Activated CD4-positive, alpha-beta T cell treated with anti-CD3 and anti-CD28 coated beads, Interleukin-2, amount 50 U/mL, for 48 hours (primary cell): ENCODE measurements around the gene CCDC171.
"Not testable (repeated sequence)": the region's sequence is repeated elsewhere in the genome, so short reads cannot be mapped to it uniquely, and the experiment has no call there.

Source experiments
- DNase-seq, 2 experiments: peaks; one replicate each; pipeline ENCODE4 v3.0.0-alpha.2; 2020

Gene CCDC171

DNA sequence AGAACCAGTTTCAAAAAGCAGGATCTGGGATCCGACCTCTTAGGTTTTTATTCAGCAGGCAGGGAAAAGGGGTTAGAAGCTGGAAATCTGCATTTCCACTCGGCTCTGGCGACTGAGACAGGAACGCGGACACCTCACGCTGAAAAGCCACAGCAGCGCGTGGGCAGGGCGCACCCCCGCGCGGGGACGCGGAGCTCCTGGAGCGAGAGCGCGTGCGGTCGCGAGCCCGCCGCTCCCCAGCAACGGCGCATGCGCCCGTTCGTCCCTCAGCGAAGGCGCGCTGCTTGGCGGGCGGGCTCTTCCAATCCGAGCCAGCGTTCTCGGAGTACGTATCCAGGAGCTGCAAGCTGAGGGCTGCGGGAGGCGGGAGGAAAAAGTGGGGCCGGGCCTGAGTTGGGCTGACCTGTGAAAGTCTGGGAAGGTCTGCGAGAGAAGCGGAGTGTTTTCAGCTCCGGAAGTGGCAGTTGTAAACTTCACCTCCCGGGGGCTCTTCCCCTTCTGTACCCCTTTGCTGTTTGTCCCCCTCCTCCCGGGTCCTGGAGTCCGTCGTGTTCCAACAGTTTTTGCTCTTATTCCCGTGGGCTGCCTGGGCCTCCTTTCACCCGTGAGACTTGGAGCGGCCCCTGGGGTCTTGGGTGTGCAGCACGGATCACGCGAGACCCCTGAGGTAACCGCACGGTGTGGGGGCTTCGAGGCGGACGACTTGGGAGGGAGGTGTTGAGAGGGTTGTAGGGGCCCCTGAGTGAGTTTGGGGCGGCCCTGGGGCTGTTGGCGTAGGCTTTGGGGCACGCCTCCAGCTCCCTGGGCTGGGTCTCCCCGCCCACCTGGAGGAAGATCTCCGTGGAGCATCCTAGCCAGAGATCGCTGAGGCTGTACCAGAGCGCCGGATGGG is at the start of gene CCDC171:
Gene CCDC171 (plus strand): TSS at position 408 of the 892 bp plus-strand sequence. CDS start 11,046 bp downstream, outside the sequence.
- DNase-seq = peak; percentile 85 to 88

DNA sequence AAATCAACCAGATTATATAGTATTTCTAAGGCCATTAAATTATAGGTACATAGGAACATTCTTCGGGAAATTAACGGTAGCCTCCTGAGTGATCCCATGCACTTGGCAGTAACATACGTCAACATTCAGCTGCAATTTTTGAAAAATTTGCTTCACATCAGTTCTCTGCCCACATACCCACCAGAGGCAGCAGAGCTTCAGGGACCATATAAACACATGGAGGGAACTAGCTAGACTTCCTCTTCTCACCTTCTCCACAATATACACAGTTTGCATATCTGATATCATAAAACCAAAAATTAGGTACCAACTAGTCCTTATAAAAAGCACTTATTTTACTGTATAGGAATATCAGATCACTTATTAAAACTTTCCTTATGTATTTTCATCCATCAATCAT is 46.9 kb upstream of the CCDC171 start:
- DNase-seq = no peak

DNA sequence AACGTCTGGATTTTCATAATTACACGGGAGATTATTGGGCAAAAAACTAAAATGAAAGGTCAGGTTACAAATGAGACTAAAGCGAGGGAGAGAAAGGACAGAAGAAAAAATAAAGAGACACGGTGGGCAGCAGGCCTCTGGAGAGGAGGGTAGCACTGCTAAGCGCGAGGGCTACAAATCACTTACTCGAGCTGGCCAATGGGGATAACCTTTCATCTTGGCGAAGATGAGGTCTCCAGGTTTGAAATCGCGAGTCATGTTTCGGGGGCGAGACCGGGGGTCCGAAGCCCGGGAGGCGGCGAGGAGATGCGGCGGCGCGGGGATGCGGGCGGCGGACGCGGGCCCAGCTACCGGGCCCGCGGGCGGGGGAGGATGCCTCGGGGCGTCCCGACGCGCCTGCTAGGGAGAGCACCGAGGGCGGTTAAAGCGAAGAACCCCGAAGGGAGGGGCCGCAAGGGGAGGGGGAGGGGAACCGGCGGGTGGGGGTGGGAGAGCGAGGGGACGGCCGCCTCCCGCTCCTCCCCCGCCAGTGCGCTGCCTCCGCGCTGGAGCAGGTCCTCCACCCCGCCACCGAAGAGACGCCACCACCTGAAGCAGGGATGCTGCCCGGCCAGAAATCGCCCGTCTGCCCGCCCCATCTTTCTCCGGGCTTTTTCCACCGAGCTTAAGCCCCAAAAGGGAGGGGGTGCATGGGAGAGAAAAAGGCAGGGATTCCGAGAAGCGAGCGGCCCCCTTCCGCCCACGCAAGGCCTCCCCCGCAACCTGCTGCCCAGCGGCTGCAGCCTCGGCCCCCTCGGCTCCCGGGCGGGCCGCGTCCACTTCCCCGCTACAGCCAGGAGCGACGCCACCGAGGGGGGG is 42.7 kb upstream of the CCDC171 start:
- DNase-seq = peak; percentile 65 to 68

DNA sequence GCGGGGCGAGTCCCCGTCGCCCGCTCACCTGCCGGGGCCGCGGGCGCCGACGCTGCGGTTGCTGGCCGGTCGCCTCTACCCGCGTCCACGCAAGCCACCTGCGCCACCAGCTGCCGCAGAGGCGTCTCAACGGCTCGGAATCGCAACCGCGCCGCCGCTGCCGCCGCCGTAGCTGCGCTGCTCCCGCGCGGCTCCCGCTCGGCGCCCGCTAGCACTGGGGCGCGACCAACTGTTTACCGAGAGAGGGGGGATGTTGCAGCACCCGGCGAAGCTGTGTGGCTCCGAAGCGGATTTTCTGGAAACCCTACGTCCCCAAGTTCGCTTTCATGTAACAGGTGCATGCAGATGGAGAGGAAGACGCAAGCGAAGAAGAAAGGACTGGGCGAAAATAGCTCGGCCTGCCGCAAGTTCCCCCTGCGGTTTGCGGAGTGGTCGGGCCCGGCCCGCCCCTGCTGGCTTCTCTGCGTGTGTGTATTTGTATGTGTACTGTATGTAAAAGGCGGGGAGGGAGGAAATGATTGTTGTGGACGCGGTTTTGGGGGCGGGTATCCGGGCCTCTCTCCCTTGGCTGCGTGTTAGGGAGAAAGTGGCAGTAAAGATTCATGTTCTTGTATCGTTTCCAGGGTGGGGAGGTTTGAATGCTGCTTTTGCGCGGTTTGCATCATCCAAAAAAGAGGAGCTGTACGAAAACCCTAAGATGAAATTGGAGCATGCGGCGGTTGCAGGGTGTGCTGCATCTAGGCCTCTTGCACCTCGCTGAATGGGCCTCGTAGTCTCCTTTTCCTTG is 41.9 kb upstream of the CCDC171 start, which contains the start of gene PSIP1:
Gene PSIP1 (minus strand): TSS at position 182 of the 787 bp plus-strand sequence. CDS start 782 bp downstream, outside the sequence.
- peak; percentile 85 to 88 for DNase-seq

DNA sequence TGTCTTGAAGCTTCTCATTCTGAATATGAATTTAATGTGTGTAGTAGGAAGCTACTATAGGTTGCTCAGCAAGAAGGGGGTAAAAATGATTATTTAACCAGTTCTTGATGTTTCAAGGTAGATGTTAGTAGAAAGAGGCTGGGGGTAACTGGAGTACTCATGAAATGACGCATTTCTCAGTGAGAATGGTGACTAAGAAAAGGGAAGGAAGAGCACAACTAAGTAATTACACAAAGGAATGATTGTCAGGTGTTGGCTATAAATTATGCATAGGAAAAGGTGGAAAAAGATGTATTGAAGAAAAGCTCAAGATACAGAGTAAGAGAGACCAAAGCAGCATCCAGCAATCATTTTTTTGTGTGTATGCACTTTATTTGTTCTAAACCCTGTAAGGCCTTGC is 40.6 kb upstream of the CCDC171 start:
- DNase-seq = no peak

DNA sequence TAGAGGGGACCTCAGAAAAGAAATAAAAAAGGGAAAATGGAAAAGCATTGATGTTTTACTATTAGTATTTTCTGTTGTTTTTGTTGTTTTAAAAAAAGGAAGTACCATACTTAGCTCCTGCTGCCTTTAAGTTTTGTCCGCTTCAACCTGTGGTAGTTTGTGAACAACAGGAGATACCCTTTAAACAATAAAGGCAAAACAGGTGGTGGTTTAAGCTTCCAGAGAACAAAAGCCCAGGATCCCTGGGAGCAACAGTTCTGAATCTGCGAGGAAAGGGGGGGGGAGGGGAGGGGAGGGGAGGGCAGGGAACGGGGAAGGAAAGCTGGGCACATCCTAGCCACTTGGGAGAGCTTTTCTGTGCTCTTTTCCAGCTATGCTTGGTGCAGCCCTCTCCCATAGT is 40.0 kb upstream of the CCDC171 start:
- no peak for DNase-seq

DNA sequence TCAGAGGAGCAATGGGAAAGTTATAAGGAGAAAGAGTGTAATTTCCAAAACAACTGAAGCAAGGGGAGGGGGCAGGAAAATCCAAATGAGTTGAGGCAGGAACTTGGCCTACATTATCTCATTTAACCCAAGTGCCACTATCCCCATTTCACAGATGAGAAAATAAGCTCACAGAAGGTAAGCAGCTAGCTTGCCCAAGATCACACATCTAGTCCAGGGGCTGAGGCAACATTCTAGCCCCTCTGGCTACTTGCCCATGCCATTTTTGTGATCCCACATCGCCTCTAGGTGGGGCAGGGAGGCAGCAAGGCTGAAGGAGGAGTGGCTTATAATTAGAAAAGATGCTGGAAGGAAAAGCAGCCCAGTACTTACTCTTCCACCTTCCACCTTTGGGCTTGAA is 39.5 kb upstream of the CCDC171 start:
- DNase-seq = peak in 1 of 2 experiments; percentile 32

DNA sequence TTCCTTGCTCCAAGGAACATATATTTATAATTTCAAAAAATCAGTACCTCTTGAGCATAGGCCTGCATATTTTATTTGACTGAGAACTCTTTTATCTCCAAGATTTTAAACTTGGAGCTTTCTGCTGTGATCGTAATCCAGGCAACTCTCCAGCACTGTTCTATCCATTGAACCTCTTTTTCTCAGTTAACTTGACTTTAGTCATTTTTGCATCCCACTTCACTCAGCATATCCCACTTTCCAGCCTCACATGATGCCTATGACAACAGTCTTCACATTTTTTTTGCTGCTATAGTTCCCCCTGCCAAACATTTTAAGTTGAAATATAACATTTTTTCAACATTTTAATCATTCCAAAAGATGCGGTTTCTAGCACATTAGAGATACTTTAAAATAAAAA is 33.0 kb upstream of the CCDC171 start:
- DNase-seq = no peak

DNA sequence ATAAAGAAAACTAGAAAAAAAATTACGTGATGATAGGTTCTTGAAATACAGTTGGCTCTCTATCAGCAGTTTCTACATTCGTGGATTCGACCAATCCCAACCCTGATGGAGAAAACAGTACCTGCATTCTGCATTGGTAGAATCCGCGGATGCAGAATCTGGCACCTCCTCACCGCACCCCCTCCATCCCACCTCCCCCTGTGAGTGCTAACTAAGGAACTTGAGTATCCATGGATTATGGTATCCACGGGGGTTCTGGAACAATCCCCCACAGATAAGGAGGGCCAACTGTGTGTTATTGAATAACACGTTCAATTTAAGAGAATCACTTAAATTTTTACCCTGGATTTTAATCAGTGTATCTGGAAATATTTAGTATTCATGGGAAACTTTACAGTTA is 31.6 kb upstream of the CCDC171 start:
- DNase-seq = no peak

DNA sequence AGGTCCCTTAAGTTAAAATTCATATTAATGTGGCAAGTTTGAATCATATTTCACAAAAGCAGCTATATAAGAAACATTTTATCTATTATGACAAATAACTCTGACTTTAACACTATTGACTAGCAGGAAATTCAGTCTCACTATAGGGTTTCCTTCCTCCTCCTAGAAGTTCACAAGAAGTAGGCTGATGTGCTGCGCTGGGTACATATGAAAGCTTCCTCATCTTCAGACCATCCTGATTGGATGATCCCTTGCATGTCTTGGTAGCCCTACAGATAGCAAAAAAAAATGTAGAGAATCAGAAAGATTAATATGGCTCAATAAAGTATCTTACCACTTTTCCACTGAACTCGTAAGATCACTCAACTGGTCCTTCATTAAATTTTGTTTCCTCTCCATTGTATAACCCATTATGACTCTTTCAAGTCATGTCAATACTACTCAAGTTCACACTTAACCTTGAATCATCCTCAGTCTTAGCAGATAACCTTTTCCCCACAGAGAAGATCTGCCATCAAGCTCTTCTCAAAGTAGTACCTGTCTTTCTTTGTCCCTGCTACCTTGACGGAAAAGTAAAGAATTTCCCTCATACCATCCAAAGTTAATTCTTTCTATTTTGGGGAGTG is 30.6 kb upstream of the CCDC171 start:
- DNase-seq = no peak

DNA sequence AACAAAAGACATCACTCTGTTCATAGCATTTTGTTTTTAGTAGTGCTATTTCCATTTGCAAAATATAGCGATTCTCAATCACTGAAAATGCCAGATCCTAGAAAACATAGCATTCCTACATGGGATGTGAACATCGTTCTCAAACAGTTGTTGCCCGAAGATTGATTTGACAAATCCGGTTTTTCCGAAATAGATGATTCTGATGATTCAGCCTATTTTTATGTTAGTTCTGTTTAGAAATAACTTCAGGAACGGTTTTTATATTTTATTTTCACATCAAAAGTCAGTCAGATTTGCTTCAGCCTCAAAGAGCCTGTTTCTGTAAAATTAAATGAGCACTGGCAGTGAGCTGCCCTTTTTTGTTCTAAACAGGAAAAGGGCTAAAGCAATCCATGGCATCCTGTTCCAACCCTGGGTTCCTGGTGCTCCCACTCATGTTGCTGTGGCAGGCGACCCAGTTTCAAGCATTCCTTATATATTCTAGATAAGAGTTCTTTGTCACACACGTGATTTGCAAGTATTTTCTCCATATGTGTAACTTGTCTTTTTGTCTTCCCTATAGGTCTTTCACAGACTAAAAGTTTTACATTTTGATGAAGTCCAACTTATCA is 27.9 kb upstream of the CCDC171 start:
- DNase-seq = no peak

DNA sequence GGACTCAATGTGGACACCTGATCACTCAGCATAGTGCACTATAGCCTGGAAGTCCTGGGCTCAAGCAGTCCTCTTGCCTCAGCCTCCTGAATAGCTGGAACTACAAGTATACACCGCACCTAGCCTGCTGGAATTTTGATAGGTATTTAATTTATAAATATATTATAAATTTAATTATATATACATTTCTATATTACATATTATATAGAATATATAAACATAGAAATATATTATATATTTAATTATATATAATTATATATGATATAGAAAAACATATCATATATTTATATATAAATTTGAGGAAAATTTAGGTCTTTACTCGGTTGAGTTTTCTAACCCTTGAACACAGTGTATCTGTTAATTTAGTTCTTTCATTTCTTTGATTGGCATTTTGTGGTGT is 26.9 kb upstream of the CCDC171 start:
- no peak for DNase-seq

DNA sequence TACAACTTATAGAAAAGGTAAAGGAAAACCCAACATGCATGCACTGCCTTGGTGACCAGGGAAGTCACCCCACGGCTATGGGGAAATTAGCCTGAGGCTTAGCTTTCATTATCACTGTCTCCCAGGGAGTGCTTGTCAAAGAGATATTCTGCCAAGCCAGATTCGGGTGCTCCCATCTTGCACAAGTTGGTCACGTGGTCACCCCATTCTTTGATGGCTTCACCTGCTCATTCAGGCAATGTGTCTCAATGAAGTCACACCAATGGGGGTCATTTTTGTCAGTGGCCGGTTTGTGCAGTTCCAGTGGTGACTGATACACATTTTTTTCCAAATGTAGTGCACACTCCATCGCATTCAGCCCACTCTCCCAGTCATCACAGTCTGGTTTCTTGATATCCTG is 25.8 kb upstream of the CCDC171 start:
- not testable (repeated sequence) for DNase-seq

DNA sequence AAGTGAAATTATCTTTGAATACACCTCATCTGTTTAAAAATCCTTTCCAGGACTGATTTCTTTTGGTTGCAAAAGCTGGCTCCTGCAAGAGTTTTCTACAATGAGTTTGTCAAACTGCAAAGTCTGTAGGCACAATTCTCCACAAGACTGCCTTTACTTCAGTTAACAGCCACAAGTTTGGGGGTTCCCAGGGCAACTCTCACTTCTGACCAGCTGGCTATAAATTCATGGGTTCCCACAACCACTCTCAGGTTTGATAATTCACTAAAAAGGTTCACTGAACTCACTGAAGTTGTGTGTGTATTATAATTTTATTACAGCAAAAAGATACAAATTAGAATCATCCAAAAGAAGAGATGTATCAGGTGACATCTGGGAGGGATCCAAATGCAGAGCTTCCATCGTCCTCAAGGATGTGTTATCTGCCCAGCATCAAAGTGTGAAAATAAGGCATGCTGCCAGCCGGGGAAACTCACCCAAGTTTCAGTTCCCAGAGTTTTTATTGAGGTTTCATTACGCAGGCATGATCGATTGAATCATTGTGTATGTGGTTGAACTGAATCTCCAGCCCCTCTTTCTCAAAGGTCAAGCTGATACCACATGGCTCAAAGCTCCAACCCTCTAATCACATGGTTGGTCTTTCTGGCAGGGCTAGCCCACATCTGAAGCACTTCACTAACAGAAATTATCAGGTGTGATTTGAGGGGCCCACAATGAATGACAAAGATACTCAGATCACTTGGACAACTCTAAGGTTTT is 23.1 kb upstream of the CCDC171 start:
- DNase-seq = no peak

DNA sequence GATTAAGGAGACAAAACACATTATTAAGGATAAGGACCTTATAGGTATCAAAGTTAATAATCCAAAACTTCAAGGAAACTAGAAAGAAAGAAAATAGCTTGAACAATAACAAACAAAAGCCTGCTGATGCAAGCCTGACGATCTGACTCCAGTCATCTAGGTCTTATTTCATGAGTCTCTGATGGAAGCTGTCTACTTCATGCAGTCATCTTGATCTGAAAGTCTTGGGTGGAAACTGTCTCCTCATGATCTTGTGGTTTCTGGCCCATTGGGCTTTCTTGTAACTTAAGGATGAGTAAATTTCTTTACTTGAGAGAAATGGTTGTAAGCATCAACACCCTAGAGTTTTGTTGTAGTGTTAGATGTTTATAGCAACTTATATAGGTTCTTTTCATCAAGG is 21.5 kb upstream of the CCDC171 start:
- DNase-seq = no peak

DNA sequence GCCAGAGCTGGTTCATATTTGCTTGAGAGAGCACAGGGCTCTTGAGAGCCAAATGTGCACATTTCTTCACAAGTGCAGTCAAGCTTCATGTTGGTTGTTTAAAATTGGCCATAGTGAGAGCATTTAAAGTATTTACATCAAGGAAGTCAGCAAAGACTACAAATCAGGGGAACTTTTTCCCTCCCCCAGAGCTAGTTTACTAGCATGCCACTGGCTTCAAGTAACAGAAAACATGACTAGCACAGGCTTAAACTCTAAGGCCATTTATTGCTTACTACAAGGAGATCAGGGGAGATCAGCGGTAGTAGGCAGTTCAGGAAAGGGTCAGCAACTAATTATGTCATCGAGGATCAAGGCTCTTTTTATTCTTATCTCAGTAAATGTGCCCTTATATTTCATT is 11.0 kb upstream of the CCDC171 start:
- DNase-seq = no peak

DNA sequence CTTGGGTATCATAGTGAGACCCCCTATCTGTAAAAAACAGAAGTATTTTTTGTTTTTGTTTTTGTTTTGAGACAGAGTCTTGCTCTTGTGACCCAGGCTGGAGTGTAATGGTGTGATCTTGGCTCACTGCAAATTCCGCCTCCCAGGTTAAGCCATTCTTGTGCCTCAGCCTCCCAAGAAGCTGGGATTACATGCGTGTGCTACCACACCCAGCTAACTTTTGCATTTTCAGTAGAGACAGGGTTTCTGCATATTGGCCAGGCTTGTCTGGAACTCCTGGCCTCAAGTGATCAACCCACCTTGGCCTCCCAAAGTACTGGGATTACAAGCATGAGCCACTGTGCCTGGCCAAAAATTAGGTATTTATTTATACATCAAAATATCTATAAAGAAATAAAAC is 10.2 kb upstream of the CCDC171 start:
- no peak for DNase-seq

DNA sequence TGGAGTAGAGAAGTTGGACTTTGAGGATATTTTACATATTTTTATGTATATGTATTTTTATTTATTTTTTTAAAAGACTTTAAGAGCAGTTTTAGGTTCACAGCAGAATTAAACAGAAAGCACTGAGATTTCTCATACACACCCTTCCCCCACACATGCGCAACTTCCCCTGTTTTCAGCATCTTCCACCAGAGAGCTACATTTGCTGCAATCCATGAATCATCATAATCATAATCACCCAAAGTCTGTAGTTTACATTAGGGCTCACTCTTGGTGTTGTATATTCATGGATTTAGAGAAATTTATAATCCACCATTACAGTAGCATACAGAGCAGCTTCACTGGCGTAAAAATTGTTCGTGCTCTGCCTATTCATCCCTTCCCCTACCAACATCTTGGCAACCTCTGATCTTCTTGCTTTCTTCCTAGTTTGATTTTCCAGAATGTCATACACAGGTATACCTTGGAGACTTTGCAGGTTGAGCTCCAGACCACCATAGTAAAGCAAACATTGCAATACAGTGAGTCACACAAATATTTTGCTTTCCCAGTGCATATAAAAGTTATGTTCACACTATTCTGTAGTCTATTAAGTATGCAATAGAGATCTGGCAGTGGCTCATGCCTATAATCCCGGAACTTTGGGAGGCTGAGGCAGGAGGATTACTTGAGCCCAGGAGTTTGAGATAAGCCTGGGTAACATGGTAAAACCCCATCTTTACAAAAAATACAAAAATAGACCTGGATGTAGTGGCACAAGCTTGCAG is 9.6 kb upstream of the CCDC171 start:
- DNase-seq = no peak

DNA sequence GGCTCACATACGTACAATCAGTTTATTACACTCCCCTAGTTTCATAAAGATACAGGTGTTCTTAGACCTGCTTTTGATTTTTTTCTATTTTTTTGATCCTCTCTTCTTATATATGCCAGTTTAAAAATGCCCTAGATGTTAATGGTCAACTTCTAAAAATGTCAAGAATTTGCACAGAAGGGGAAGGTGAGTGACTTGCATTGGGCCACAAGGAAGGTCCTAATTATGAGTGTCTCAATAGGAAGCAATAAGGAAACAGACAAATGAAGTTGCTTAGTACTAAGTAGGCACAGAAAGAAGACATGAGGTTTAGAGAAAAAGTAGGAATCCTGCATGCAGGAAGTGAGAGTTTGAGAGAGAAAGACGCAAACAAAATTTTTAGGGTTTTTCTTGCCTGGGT is 3.2 kb upstream of the CCDC171 start:
- DNase-seq = no peak

DNA sequence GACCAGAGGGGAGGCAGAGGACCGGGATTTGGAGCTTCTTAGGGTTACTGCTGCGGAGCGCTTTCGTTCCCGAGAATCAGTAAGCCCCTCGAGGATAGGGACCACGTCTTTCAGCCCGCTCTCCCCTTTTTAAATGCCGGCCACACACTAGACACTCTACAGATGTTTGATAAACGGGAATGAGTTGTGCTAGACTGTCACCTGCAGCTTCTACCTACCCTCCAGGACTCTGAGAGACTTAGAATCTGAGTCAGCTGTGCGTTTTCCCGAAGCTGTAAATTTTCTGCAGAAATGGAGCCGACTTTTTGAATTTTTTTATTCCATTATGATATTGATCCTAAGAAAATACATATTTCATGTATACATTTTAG is 670 bp downstream of the CCDC171 start:
- DNase-seq = no peak
